GM12878 (cell line): ENCODE results near the gene TOM1L2. TPM values are rescaled to one million over a fixed set of nuclear protein-coding genes. Genes with fewer than 3 reads are reported as not detected.

ENCODE experiments used
- ATAC-seq: fragments of 200-7000 bp; cut with Tn5 transposase; 3 replicates; pipeline ENCODE4 v1.9.1; 2020; ENCODE audit warnings: mild to moderate bottlenecking, moderate library complexity
- BruUV-seq: library from RNA; stranded (reverse); fragments of 400-500 nt; replicated peaks from 2 replicates; lab custom pipeline; 2021; lab: Mats Ljungman, UMichigan
- CTCF ChIA-PET: fragments of 300-600 bp; sonication (Branson Sonifier 250); formaldehyde crosslinking; extraction: SDS; loops from one replicate; lab custom pipeline; 2021; ENCODE audit warnings: inconsistent platforms; lab: Yijun Ruan, JAX
- POLR2A ChIA-PET: fragments of 350-600 bp; formaldehyde crosslinking; extraction: SDS; loops from one replicate; lab custom pipeline; 2021; ENCODE audit warnings: inconsistent platforms; lab: Charles Lee
- RAD21 ChIA-PET: fragments of 300-600 bp; sonication (Branson Sonifier 250); formaldehyde crosslinking; loops from one replicate; lab custom pipeline; 2023; ENCODE audit warnings: antibody characterized with exemption; ENCODE audit not compliant: unreplicated experiment; lab: Charles Lee
- SMC1A ChIA-PET: fragments of 300-600 bp; sonication (Branson Sonifier 250); formaldehyde crosslinking; loops from one replicate; lab custom pipeline; 2023; ENCODE audit not compliant: unreplicated experiment, uncharacterized antibody; lab: Charles Lee
- DNase-seq: peaks from one replicate; pipeline ENCODE4 v3.0.0-alpha.2; 2011; ENCODE audit warnings: low read depth, low spot score
- FAIRE-seq: peaks from 3 replicates; lab custom pipeline; 2011; peaks lifted over from hg19 to GRCh38; lab: Jason Lieb, UNC
- H2AFZ ChIP-seq: 2 replicates; pipeline ENCODE4 v1.6.0; 2011; ENCODE audit warnings: low read depth, low read length, control low read depth; ENCODE audit not compliant: control insufficient read depth
- H3K27ac ChIP-seq: 2 replicates; pipeline ENCODE4 v1.5.1; 2011; ENCODE audit warnings: control low read depth; ENCODE audit not compliant: control insufficient read depth, insufficient read depth
- H3K27me3 ChIP-seq, 2 experiments: replicated peaks in 1 of 2; 2 replicates each; pipeline versions ENCODE4 v1.6.0 to v1.6.1; 2011; ENCODE audit warnings: low read length in 1 of 2; ENCODE audit not compliant: control insufficient read depth in 2 of 2, insufficient read depth in 2 of 2
- H3K36me3 ChIP-seq, 2 experiments: 2 replicates each; pipeline ENCODE4 v1.5.1; 2011; ENCODE audit warnings: low read length in 1 of 2; ENCODE audit not compliant: control insufficient read depth in 2 of 2, insufficient read depth in 2 of 2
- H3K4me1 ChIP-seq: 2 replicates; pipeline ENCODE4 v1.6.1; 2011; ENCODE audit warnings: mild to moderate bottlenecking, low read length, moderate library complexity, mixed read lengths; ENCODE audit not compliant: control insufficient read depth, insufficient read depth
- H3K4me2 ChIP-seq: 2 replicates; pipeline ENCODE4 v1.6.0; 2011; ENCODE audit warnings: control low read depth; ENCODE audit not compliant: control insufficient read depth, insufficient read depth
- H3K4me3 ChIP-seq: fragments of 200-600 bp; sonication (generic); 2 replicates; pipeline ENCODE4 v1.5.1; 2016
- H3K79me2 ChIP-seq: 2 replicates; pipeline ENCODE4 v1.6.0; 2011; ENCODE audit warnings: low read length; ENCODE audit not compliant: control insufficient read depth, insufficient read depth
- H3K9ac ChIP-seq: 2 replicates; pipeline ENCODE4 v1.8.0; 2011; ENCODE audit warnings: low read length, control low read depth, mixed read lengths; ENCODE audit not compliant: control insufficient read depth, insufficient read depth
- H3K9me3 ChIP-seq: replicated peaks from 3 replicates; pipeline ENCODE4 v1.5.1; 2011; ENCODE audit warnings: mild to moderate bottlenecking, low read length; ENCODE audit not compliant: control insufficient read depth, insufficient read depth
- H4K20me1 ChIP-seq: 2 replicates; pipeline ENCODE4 v1.6.0; 2011; ENCODE audit not compliant: control insufficient read depth, insufficient read depth
- CUX1 ChIP-seq: IDR thresholded peaks from 2 replicates; pipeline ENCODE4 v1.6.1; 2012; ENCODE audit warnings: improper control_type of control experiment, low read depth, low read length; ENCODE audit not compliant: insufficient replicate concordance
- EGR1 ChIP-seq, 2 experiments: IDR thresholded peaks; 1 replicate in 1 of 2; 2 replicates in 1 of 2; pipeline ENCODE4 v1.6.1; 2011 to 2012; ENCODE audit warnings: low read depth in 2 of 2, low read length in 2 of 2, borderline replicate concordance in 1 of 2, mild to moderate bottlenecking in 1 of 2, moderate library complexity in 1 of 2
- IKZF2 ChIP-seq, 2 experiments: fragments of 450-650 bp; IDR thresholded peaks; 2 replicates each; pipeline ENCODE4 v1.6.1; 2017; ENCODE audit warnings: mild to moderate bottlenecking in 2 of 2, moderate library complexity in 2 of 2
- MAX ChIP-seq: IDR thresholded peaks from 2 replicates; pipeline ENCODE4 v1.6.1; 2012; ENCODE audit warnings: low read depth, low read length, improper control_type of control experiment
- MEF2A ChIP-seq: IDR thresholded peaks from 2 replicates; pipeline ENCODE4 v1.6.1; 2011; ENCODE audit warnings: low read depth, mild to moderate bottlenecking, low read length, moderate library complexity; ENCODE audit not compliant: insufficient read depth
- POU2F2 ChIP-seq: IDR thresholded peaks from 3 replicates; pipeline ENCODE4 v1.6.1; 2011; ENCODE audit warnings: low read depth, mild to moderate bottlenecking, low read length, borderline replicate concordance
- RELA ChIP-seq: fragments of 450-650 bp; IDR thresholded peaks from 2 replicates; pipeline ENCODE4 v1.8.0; 2014; ENCODE audit warnings: borderline replicate concordance; ENCODE audit not compliant: partially characterized antibody
- REST ChIP-seq: IDR thresholded peaks from 2 replicates; pipeline ENCODE4 v1.6.1; 2012; ENCODE audit warnings: mild to moderate bottlenecking, low read depth, low read length
- STAT3 ChIP-seq: IDR thresholded peaks from 2 replicates; pipeline ENCODE4 v1.6.1; 2011; ENCODE audit warnings: low read depth, low read length, improper control_type of control experiment
- ZNF592 ChIP-seq: fragments of 450-650 bp; IDR thresholded peaks from 2 replicates; pipeline ENCODE4 v1.6.1; 2017; ENCODE audit warnings: mild to moderate bottlenecking, moderate library complexity
- WGBS: methylation state at CpG from one replicate; pipeline ENCODE4 v1.1.6; 2016; ENCODE audit warnings: low lambda C conversion rate; ENCODE audit not compliant: insufficient replicate concordance, insufficient coverage; ENCODE audit errors: missing lambda C conversion rate; 5-methylcytosine and 5-hydroxymethylcytosine counted together
- in situ Hi-C: fragments of 300-500 bp; cut with MboI; formaldehyde crosslinking; loops from 9 replicates; pipeline ENCODE4 v1.14.3; 2018; ENCODE audit warnings: mixed read lengths
- intact Hi-C: fragments of 100-400 bp; cut with micrococcal nuclease; formaldehyde crosslinking; loops from one replicate; pipeline ENCODE4 v1.14.2; 2022; ENCODE audit not compliant: unreplicated experiment
- polyA plus RNA-seq, 11 experiments: library from polyadenylated mRNA; depleted of rRNA in 4 of 11; unstranded in 6 of 11; stranded (reverse) in 5 of 11; fragments of >200 nt; fragmentation: Nextera tagmentation in 4 of 11; fragmentation: Illumina TruSeq in 1 of 11; extraction: Ambion mirVana in 4 of 11; extraction: Trizol in 1 of 11; gene quantifications; 1 replicate in 1 of 11; 2 replicates in 10 of 11; pipeline versions ENCODE4 v1.2.1 to v1.2.3, GENCODE V29; 2011 to 2016; ENCODE audit warnings: inconsistent platforms in 2 of 11, missing spikeins in 2 of 11, low read depth in 1 of 11
- total RNA-seq, 4 experiments: library from RNA; depleted of rRNA in 3 of 4; stranded (reverse); fragments of >200 nt in 3 of 4; fragmentation: Illumina TruSeq in 1 of 4; extraction: Trizol in 1 of 4; gene quantifications; 2 replicates each; pipeline versions ENCODE4 v1.2.1 to v1.2.3, GENCODE V29; 2013 to 2021

TOM1L2 gene
- total and polyA plus RNA-seq, 10 of the 15 experiments (the other 5 are each of a cell fraction or from before 2014, with no cell fraction given): 0.19 to 19.2 (median 8.1) TPM

GRCh38 chr17:18004345-18004744 lies 32.1 kb upstream of the TOM1L2 start:
- FAIRE-seq: no peak
- POLR2A ChIA-PET: no interaction called here
- no peak overlapping the region for H3K9ac ChIP-seq
- CTCF ChIA-PET: no interaction called here
- H3K79me2 ChIP-seq: no peaks in the 10 kb centered on the region
- ATAC-seq: no peak
- H3K4me3 ChIP-seq: no peak overlapping the region
- RAD21 ChIA-PET: no interaction called here
- H3K4me2 ChIP-seq: no peak overlapping the region
- no peak for DNase-seq
- SMC1A ChIA-PET: no interaction called here
- H3K27me3 ChIP-seq: no peaks in the 10 kb centered on the region
- in situ Hi-C loops: no loop called here
- no TSS peak for BruUV-seq
- H3K4me1 ChIP-seq: no peaks in the 10 kb centered on the region
- H4K20me1 ChIP-seq: no peaks in the 10 kb centered on the region
- H3K27ac ChIP-seq: no peak overlapping the region
- H2AFZ ChIP-seq: no peak overlapping the region
- H3K9me3 ChIP-seq: no peaks in the 10 kb centered on the region
- 86% methylated on average over 9 of the region's 9 CpGs for WGBS
- peaks cover 0 to 3% of the 10 kb centered on the region in 2 experiments; a peak in 1 of 4 replicates for H3K36me3 ChIP-seq
- intact Hi-C loops: loop anchor here (10.0 kb wide), 1 partner anchor 670 kb away; no protein-coding TSS in a partner anchor
- TF ChIP-seq REST: no peak
- no peak for TF ChIP-seq STAT3
- no peak for TF ChIP-seq EGR1 (IDR thresholded peaks at IDR 0.05; ENCODE audit: borderline replicate concordance in 1 of 2, low read depth in 2 of 2, low read length in 2 of 2)
- TF ChIP-seq IKZF2 (IDR thresholded peaks at IDR 0.05): no peak
- no peak for TF ChIP-seq MEF2A
- no peak for TF ChIP-seq RELA
- TF ChIP-seq POU2F2: no peak
- TF ChIP-seq MAX: no peak
- no peak for TF ChIP-seq CUX1
- no peak for TF ChIP-seq ZNF592
